Fibroblast of pulmonary artery (primary cell): ENCODE results near the gene TRIM17.
A peak's percentile ranks its signal among the peaks of the same experiment; 100 is the strongest.

Experiments used
- DNase-seq: peaks from one replicate; pipeline ENCODE4 v3.0.0-alpha.2; 2010; ENCODE audit warnings: low read depth
- H3K4me3 ChIP-seq: replicated peaks from 2 replicates; pipeline ENCODE4 v1.5.1; 2011; ENCODE audit warnings: low read depth, mild to moderate bottlenecking, control low read depth, low read length, moderate library complexity
- CTCF ChIP-seq: IDR thresholded peaks from 2 replicates; pipeline ENCODE4 v1.5.1; 2011; ENCODE audit warnings: mild to moderate bottlenecking, control low read depth, low read length, inconsistent platforms; ENCODE audit errors: missing control alignments

The TRIM17 gene

GRCh38 chr1:228417483-228418203 is 982 bp upstream of the TRIM17 start:
- no peak for DNase-seq
- H3K4me3 ChIP-seq: no peak overlapping the region
- no peak for TF ChIP-seq CTCF

GRCh38 chr1:228417061-228417460 is 400 bp upstream of the TRIM17 start:
- H3K4me3 ChIP-seq: no peak overlapping the region
- no peak for DNase-seq
- no peak for TF ChIP-seq CTCF

- TF ChIP-seq CTCF: no peak
- H3K4me3 ChIP-seq: peak overlapping the region; percentile 38
- no peak for DNase-seq
Measured at GRCh38 chr1:228415853-228416216, 826 bp downstream of the TRIM17 start.

GRCh38 chr1:228415221-228415620 is 1.4 kb downstream of the TRIM17 start:
- TF ChIP-seq CTCF: no peak
- no peak for DNase-seq
- no peak overlapping the region for H3K4me3 ChIP-seq

GRCh38 chr1:228414511-228415211 is 2.0 kb downstream of the TRIM17 start:
- TF ChIP-seq CTCF: no peak
- DNase-seq: no peak

GRCh38 chr1:228413241-228414010 is 3.2 kb downstream of the TRIM17 start:
- no peak overlapping the region for H3K4me3 ChIP-seq
- no peak for TF ChIP-seq CTCF
- DNase-seq: no peak

More at GRCh38 chr1:228414511-228415211, 2.0 kb downstream of the TRIM17 start:
- H3K4me3 ChIP-seq: no peak overlapping the region
